ENCODE measurements around the gene HP. TPM values are rescaled to one million over a fixed set of nuclear protein-coding genes. Genes with fewer than 3 reads are reported as not detected.

HP gene
- total RNA-seq, 1 experiment from 2014 or later = 18.1 TPM

DNA sequence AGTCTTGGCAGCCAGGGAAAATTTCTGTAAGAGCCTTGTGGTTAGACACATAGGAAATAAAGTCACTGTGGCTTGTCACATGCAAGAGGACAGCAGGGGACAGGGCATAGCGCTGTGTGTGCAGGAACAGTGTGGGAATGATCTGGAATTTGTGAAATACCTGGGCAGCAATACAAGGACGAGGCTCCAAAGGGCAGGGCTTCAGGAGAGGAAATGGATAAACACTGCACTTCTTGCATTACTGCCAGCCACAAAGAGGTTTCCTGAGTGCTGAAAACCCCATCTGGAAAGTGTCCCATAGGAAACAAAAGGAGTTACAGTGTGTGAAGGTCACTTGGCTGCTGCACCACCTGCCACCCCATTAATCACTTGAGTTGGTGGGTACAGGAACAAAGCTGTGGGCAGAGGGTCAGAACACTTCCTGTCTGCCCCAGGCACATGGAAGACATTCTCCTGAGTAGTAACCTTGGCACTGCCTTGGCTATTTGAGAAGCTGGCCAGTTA, 12.1 kb upstream of the HP start:
- Histone ChIP-seq H3K4me2 (ENCODE audit: low read length) (no peak overlapping the region), H3K9ac (ENCODE audit: low read length) (no peak overlapping the region), H3K27ac (ENCODE audit: low read depth, low read length) (no peak overlapping the region), H3K9me2 (ENCODE audit: insufficient read depth) (no peaks in the 10 kb centered on the region), H3K4me3 (replicated peaks in 1 of 2; ENCODE audit: low read depth in 1 of 2, low read length in 2 of 2) (no peak overlapping the region), H3K9me3 (ENCODE audit: control insufficient read depth in 1 of 2, insufficient read depth in 1 of 2, low read depth in 1 of 2, low read length in 2 of 2) (no peaks in the 10 kb centered on the region), H3K27me3 (ENCODE audit: insufficient read depth, low read length) (no peaks in the 10 kb centered on the region), H3K79me2 (ENCODE audit: insufficient read depth, low read length) (no peaks in the 10 kb centered on the region), H4K20me1 (ENCODE audit: insufficient read depth) (no peaks in the 10 kb centered on the region), H3K36me3 (ENCODE audit: control insufficient read depth in 1 of 2, insufficient read depth in 2 of 2, low read length in 2 of 2) (no peaks in the 10 kb centered on the region), H2AFZ (ENCODE audit: low read depth, low read length, poor library complexity, severe bottlenecking) (no peak overlapping the region), H3K4me1 (ENCODE audit: control insufficient read depth in 1 of 2, insufficient read depth in 2 of 2, low read length in 2 of 2) (no peaks in the 10 kb centered on the region)
- CTCF ChIA-PET = no interaction called here
- POLR2A ChIA-PET = no interaction called here
- intact Hi-C loops (cut with micrococcal nuclease) = no loop called here
- DNase-seq (ENCODE audit: low read depth, low spot score) (no peak), ATAC-seq (no peak)
- no peak for TF ChIP-seq EZH2 (IDR thresholded peaks at IDR 0.05)
- no peak for TF ChIP-seq CEBPB (IDR thresholded peaks at IDR 0.05; ENCODE audit: low read depth)
- TF ChIP-seq FOSL1 (IDR thresholded peaks at IDR 0.05; ENCODE audit: low read depth) = no peak
- no peak for TF ChIP-seq SIN3A (IDR thresholded peaks at IDR 0.05; ENCODE audit: low read depth)
- no peak for TF ChIP-seq ZFX (IDR thresholded peaks at IDR 0.05)
- no peak for TF ChIP-seq POLR2AphosphoS5 (IDR thresholded peaks at IDR 0.05; ENCODE audit: low read depth, low read length)
- TF ChIP-seq TCF7L2 (IDR thresholded peaks at IDR 0.05; ENCODE audit: borderline replicate concordance, extremely low read depth, insufficient read depth, insufficient read length) = no peak
- TF ChIP-seq RAD21 (IDR thresholded peaks at IDR 0.05; ENCODE audit: low read depth) = no peak
- BruUV-seq (replicated peaks) = no TSS peak
- RAD21 ChIA-PET (ENCODE audit: low non-redundant PET in 1 of 2, low total read pairs in 2 of 2, uncharacterized antibody in 2 of 2, unreplicated experiment in 2 of 2) = no interaction called here

DNA sequence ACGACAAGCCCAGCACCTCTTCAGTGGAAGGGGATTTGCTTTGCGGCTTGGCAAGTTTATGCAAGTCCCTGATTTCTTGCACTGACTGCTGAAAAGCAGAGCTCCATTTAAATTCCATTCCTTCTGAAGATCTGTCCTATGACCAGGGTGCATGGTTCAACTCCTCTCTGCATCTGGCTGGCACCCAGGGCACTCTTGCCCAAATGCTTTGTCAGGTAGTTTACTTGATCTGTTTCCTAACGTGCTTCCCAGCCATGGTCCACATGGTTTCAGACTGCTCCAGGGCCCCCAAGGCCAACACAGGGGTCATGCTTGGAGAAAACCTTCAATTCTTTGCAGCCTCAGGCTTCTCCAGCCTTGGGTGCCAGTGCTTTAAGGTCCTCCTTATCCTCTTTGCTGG, 11.2 kb upstream of the HP start:
- no peak overlapping the region for H2AFZ ChIP-seq (ENCODE audit: low read depth, low read length, poor library complexity, severe bottlenecking)
- intact Hi-C loops (cut with micrococcal nuclease) = no loop called here

More for the DNA sequence above, 11.2 kb upstream of the HP start:
- no peak overlapping the region for H3K4me3 ChIP-seq (replicated peaks in 1 of 2; ENCODE audit: low read depth in 1 of 2, low read length in 2 of 2)
- H3K9ac ChIP-seq (ENCODE audit: low read length) = no peak overlapping the region
- ChIA-PET RAD21 (ENCODE audit: low non-redundant PET in 1 of 2, low total read pairs in 2 of 2, uncharacterized antibody in 2 of 2, unreplicated experiment in 2 of 2) (no interaction called here), CTCF (no interaction called here), POLR2A (no interaction called here)
- no peaks in the 10 kb centered on the region for H3K36me3 ChIP-seq (ENCODE audit: control insufficient read depth in 1 of 2, insufficient read depth in 2 of 2, low read length in 2 of 2)
- H3K9me3 ChIP-seq (ENCODE audit: control insufficient read depth in 1 of 2, insufficient read depth in 1 of 2, low read depth in 1 of 2, low read length in 2 of 2) = no peaks in the 10 kb centered on the region
- no TSS peak for BruUV-seq (replicated peaks)
- no peak overlapping the region for H3K4me2 ChIP-seq (ENCODE audit: low read length)
- H3K27me3 ChIP-seq (ENCODE audit: insufficient read depth, low read length) = no peaks in the 10 kb centered on the region
- DNase-seq (ENCODE audit: low read depth, low spot score) = no peak
- no peaks in the 10 kb centered on the region for H3K9me2 ChIP-seq (ENCODE audit: insufficient read depth)
- H3K27ac ChIP-seq (ENCODE audit: low read depth, low read length) = no peak overlapping the region
- no peak for ATAC-seq
- no peaks in the 10 kb centered on the region for H4K20me1 ChIP-seq (ENCODE audit: insufficient read depth)
- H3K4me1 ChIP-seq (ENCODE audit: control insufficient read depth in 1 of 2, insufficient read depth in 2 of 2, low read length in 2 of 2) = no peaks in the 10 kb centered on the region
- TF ChIP-seq EZH2 (IDR thresholded peaks at IDR 0.05) (no peak), CBX3 (IDR thresholded peaks at IDR 0.05; ENCODE audit: low read depth) (no peak), JUND (IDR thresholded peaks at IDR 0.05) (no peak), ZNF274 (IDR thresholded peaks at IDR 0.05; ENCODE audit: low read depth, low read length) (no peak), YY1 (IDR thresholded peaks at IDR 0.05; ENCODE audit: extremely low read depth, insufficient replicate concordance, low read depth, low read length) (no peak), CEBPB (IDR thresholded peaks at IDR 0.05; ENCODE audit: low read depth) (no peak), ZFX (IDR thresholded peaks at IDR 0.05) (no peak), SRF (IDR thresholded peaks at IDR 0.05; ENCODE audit: low read depth) (no peak), TCF7L2 (IDR thresholded peaks at IDR 0.05; ENCODE audit: borderline replicate concordance, extremely low read depth, insufficient read depth, insufficient read length) (no peak), POLR2AphosphoS5 (IDR thresholded peaks at IDR 0.05; ENCODE audit: low read depth, low read length) (no peak)
- TF ChIP-seq, protein P1, sequence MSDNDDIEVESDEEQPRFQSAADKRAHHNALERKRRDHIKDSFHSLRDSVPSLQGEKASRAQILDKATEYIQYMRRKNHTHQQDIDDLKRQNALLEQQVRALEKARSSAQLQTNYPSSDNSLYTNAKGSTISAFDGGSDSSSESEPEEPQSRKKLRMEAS (IDR thresholded peaks at IDR 0.05) = no peak
- no peaks in the 10 kb centered on the region for H3K79me2 ChIP-seq (ENCODE audit: insufficient read depth, low read length)
